ENCODE results near the gene CLSTN3.

DNA sequence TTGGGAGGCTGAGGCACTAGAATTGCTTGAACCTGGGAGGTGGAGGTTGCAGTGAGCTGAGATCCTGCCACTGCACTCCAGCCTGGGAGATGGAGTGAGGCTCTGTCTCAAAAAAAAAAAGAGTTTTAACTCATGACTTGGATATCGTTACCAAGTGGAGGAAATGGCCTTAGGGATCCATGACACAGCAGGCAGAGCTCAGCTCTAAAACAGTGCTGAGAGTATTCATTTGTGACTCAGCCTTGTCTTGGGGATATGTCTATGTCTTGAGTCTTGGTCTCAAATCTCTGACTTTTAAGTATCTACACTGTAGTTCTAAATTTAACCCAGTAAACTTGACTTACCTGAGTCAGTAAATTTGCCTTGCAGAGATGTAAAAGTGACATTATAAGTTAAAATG, 50.5 kb downstream of the CLSTN3 start:
- TF ChIP-seq, protein P1, sequence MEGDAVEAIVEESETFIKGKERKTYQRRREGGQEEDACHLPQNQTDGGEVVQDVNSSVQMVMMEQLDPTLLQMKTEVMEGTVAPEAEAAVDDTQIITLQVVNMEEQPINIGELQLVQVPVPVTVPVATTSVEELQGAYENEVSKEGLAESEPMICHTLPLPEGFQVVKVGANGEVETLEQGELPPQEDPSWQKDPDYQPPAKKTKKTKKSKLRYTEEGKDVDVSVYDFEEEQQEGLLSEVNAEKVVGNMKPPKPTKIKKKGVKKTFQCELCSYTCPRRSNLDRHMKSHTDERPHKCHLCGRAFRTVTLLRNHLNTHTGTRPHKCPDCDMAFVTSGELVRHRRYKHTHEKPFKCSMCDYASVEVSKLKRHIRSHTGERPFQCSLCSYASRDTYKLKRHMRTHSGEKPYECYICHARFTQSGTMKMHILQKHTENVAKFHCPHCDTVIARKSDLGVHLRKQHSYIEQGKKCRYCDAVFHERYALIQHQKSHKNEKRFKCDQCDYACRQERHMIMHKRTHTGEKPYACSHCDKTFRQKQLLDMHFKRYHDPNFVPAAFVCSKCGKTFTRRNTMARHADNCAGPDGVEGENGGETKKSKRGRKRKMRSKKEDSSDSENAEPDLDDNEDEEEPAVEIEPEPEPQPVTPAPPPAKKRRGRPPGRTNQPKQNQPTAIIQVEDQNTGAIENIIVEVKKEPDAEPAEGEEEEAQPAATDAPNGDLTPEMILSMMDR (IDR thresholded peaks at IDR 0.05) = no peak
- TF ChIP-seq POLR2A (IDR thresholded peaks at IDR 0.05) = no peak

Data from ovary (tissue), 3 donors.